ENCODE measurements around the gene GALNT9. TPM values are rescaled to one million over a fixed set of nuclear protein-coding genes. Genes with fewer than 3 reads are reported as not detected.

Gene GALNT9
- total RNA-seq, 4 donors from 2014 or later, result 0.13 TPM; not detected in 3

DNA sequence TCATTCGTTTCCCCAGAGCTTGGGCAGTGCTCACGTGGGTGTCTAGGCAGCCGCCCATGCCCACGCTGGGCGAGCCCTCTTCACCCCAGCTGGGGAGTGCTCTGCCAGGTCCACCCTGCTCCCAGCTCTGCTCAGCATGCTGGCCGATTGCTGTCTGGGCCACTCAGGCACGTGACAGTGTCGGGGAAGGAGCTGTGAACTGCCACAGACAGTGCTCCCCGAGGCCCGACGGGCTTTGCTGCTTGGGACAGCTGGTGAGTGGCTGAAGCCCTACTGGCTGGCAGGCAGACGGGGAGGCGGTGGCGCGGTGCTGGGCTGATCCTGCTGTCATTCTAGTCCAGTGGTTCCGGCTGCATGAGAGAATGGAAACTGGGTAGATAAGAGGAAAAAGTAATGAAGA, 169.4 kb downstream of the GALNT9 start:
- intact Hi-C loops (cut with DNase I; ENCODE audit: low total_unique reads), result no loop called here
- DNase-seq (ENCODE audit: low spot score in 2 of 2), result no peak
- 81 to 86% methylated on average over 16 of the region's 16 CpGs for WGBS, 2 donors

GRCh38 chr12:132159555-132160003, 169.8 kb downstream of the GALNT9 start:
- DNase-seq (ENCODE audit: low spot score in 2 of 2), result no peak
- TF ChIP-seq CTCF (IDR thresholded peaks at IDR 0.05) (no peak), POLR2A (IDR thresholded peaks at IDR 0.05) (no peak)
- intact Hi-C loops (cut with DNase I; ENCODE audit: low total_unique reads), result loop anchor here (10.0 kb wide), 1 partner anchor 445 kb away; no protein-coding TSS in a partner anchor
- WGBS, 2 donors, result 76% methylated on average over 12 to 14 of the region's 14 CpGs
- no peak overlapping the region for H3K4me3 ChIP-seq (ENCODE audit: low read depth, poor library complexity, severe bottlenecking)

More for the DNA sequence above, 169.4 kb downstream of the GALNT9 start:
- H3K4me3 ChIP-seq (ENCODE audit: low read depth, poor library complexity, severe bottlenecking), result no peak overlapping the region
- no peak for TF ChIP-seq CTCF (IDR thresholded peaks at IDR 0.05)
- no peak for TF ChIP-seq POLR2A (IDR thresholded peaks at IDR 0.05)

- TF ChIP-seq POLR2A (IDR thresholded peaks at IDR 0.05), result no peak
- TF ChIP-seq CTCF (IDR thresholded peaks at IDR 0.05), result no peak
- intact Hi-C loops (cut with DNase I; ENCODE audit: low total_unique reads), result loop anchor here (10.0 kb wide), 1 partner anchor 446 kb away; no protein-coding TSS in a partner anchor
- no peak for DNase-seq (ENCODE audit: low spot score in 2 of 2)
- 79 to 86% methylated on average over 34 to 35 of the region's 37 CpGs for whole genome bisulfite sequencing, 2 donors
- H3K4me3 ChIP-seq (ENCODE audit: low read depth, poor library complexity, severe bottlenecking), result no peak overlapping the region
Measured at GRCh38 chr12:132158677-132159554, 170.5 kb downstream of the GALNT9 start.

- H3K4me3 ChIP-seq (ENCODE audit: low read depth, poor library complexity, severe bottlenecking), result no peak overlapping the region
- intact Hi-C loops (cut with DNase I; ENCODE audit: low total_unique reads), result loop anchor here (10.0 kb wide), 1 partner anchor 447 kb away; no protein-coding TSS in a partner anchor
- TF ChIP-seq POLR2A (IDR thresholded peaks at IDR 0.05) (no peak), CTCF (IDR thresholded peaks at IDR 0.05) (no peak)
- WGBS, 2 donors, result 94 to 95% methylated on average over 5 of the region's 5 CpGs
- no peak for DNase-seq (ENCODE audit: low spot score in 2 of 2)
Measured at GRCh38 chr12:132157733-132158409, 171.5 kb downstream of the GALNT9 start.

- H3K4me3 ChIP-seq (ENCODE audit: low read depth, poor library complexity, severe bottlenecking), result no peak overlapping the region
- no peak for TF ChIP-seq POLR2A (IDR thresholded peaks at IDR 0.05)
- TF ChIP-seq CTCF (IDR thresholded peaks at IDR 0.05), result no peak
- WGBS, 2 donors, result 87 to 90% methylated on average over 8 of the region's 8 CpGs
- intact Hi-C loops (cut with DNase I; ENCODE audit: low total_unique reads), result loop anchor here (10.0 kb wide), 1 partner anchor 448 kb away; no protein-coding TSS in a partner anchor
- no peak for DNase-seq (ENCODE audit: low spot score in 2 of 2)
Measured at GRCh38 chr12:132156573-132157325, 172.6 kb downstream of the GALNT9 start.

Data from lower leg skin (tissue), 4 donors.